NK-92 (cell line): ENCODE measurements around the gene CCL28.

Experiments used
- DNase-seq: peaks from one replicate; lab custom pipeline; 2025; ENCODE audit not compliant: unreplicated experiment; lab: John Stamatoyannopoulos, UW

CCL28 gene

GRCh38 chr5:43358301-43358700 lies 53.9 kb downstream of the CCL28 start:
- no peak for DNase-seq

- DNase-seq: no peak
These were observed 54.3 kb downstream of the CCL28 start for GRCh38 chr5:43357878-43358281.

GRCh38 chr5:43357067-43357466 lies 55.1 kb downstream of the CCL28 start:
- no peak for DNase-seq

GRCh38 chr5:43354774-43355173 lies 57.4 kb downstream of the CCL28 start:
- DNase-seq: no peak

- DNase-seq: no peak
These were observed 58.5 kb downstream of the CCL28 start for GRCh38 chr5:43353668-43354067.

GRCh38 chr5:43352915-43353314 lies 59.3 kb downstream of the CCL28 start:
- no peak for DNase-seq

GRCh38 chr5:43352131-43352530 lies 60.1 kb downstream of the CCL28 start:
- DNase-seq: no peak

- no peak for DNase-seq
These were observed 63.3 kb downstream of the CCL28 start for GRCh38 chr5:43348861-43349363.

GRCh38 chr5:43348207-43348606 lies 64.0 kb downstream of the CCL28 start:
- no peak for DNase-seq

- DNase-seq: no peak
These were observed 73.3 kb downstream of the CCL28 start for GRCh38 chr5:43338862-43339261.

GRCh38 chr5:43336159-43336558 lies 76.0 kb downstream of the CCL28 start:
- no peak for DNase-seq

- DNase-seq: no peak
These were observed 76.5 kb downstream of the CCL28 start for GRCh38 chr5:43335681-43336080.

- no peak for DNase-seq
These were observed 79.8 kb downstream of the CCL28 start for GRCh38 chr5:43332401-43332800.
